Measurements from ENCODE around the gene KIRREL3. TPM values are rescaled to one million over a fixed set of nuclear protein-coding genes. Genes with fewer than 3 reads are reported as not detected.

The KIRREL3 gene
- polyA plus RNA-seq, 1 of the 3 experiments (the other 2 are of a cell fraction), result 3.7 TPM

DNA sequence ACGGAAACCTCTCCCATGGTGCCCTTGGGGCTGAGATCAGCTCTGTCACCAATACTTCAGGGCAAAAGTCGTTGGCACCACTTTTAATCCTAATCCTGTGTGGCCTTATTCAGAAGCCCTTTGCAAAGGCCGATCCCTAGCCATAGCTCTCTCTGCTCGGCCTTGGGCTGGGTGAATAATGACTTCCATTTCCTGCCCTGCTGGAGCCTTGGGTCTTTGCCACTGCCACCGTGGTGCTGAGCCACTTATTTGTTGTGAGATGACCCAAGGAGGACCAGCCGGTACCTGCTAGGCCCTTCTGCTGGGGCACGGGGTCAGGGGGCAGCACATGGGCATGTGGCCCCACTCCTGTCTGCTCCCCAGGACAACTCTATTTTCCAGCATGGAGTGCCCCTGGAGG is 456.9 kb downstream of the KIRREL3 start:
- 54% methylated on average over 5 of the region's 7 CpGs for whole genome bisulfite sequencing (ENCODE audit: low lambda C conversion rate)
- H3K4me3 ChIP-seq (ENCODE audit: low read depth in 2 of 2, low read length in 1 of 2), result no peak overlapping the region
- H3K4me1 ChIP-seq (ENCODE audit: control insufficient read depth in 1 of 2, insufficient read depth in 2 of 2, low read depth in 1 of 2, low read length in 1 of 2), result peaks cover 5 to 48% of the 10 kb centered on the region in 2 experiments; a peak in 3 of 4 replicates
- H3F3A ChIP-seq (replicated peaks; ENCODE audit: insufficient read depth), result no peaks in the 10 kb centered on the region
- no peaks in the 10 kb centered on the region for H3K79me2 ChIP-seq (ENCODE audit: insufficient read depth)
- H3K4me2 ChIP-seq, result no peak overlapping the region
- TF ChIP-seq ELF1 (IDR thresholded peaks at IDR 0.05) (no peak), NFIC (IDR thresholded peaks at IDR 0.05; ENCODE audit: borderline replicate concordance) (no peak), EP300 (IDR thresholded peaks at IDR 0.05; ENCODE audit: borderline replicate concordance in 1 of 2, low read depth in 1 of 2, low read length in 1 of 2) (no peak), JUND (IDR thresholded peaks at IDR 0.05) (no peak), CHD2 (IDR thresholded peaks at IDR 0.05; ENCODE audit: low read length, partially characterized antibody) (no peak), FOXM1 (IDR thresholded peaks at IDR 0.05; ENCODE audit: low read depth) (no peak), RFX5 (IDR thresholded peaks at IDR 0.05; ENCODE audit: low read length) (no peak), NRF1 (IDR thresholded peaks at IDR 0.05; ENCODE audit: low read depth, low read length) (no peak), POLR2AphosphoS5 (IDR thresholded peaks at IDR 0.05; ENCODE audit: low read depth, low read length) (no peak), SMC3 (IDR thresholded peaks at IDR 0.05; ENCODE audit: low read depth, low read length) (no peak), TAF1 (IDR thresholded peaks at IDR 0.05; ENCODE audit: borderline replicate concordance, low read depth, low read length) (no peak), SIN3A (IDR thresholded peaks at IDR 0.05; ENCODE audit: borderline replicate concordance, low read depth, low read length) (no peak), MXI1 (IDR thresholded peaks at IDR 0.05; ENCODE audit: low read depth, low read length) (no peak)
- TF ChIP-seq, protein P1, sequence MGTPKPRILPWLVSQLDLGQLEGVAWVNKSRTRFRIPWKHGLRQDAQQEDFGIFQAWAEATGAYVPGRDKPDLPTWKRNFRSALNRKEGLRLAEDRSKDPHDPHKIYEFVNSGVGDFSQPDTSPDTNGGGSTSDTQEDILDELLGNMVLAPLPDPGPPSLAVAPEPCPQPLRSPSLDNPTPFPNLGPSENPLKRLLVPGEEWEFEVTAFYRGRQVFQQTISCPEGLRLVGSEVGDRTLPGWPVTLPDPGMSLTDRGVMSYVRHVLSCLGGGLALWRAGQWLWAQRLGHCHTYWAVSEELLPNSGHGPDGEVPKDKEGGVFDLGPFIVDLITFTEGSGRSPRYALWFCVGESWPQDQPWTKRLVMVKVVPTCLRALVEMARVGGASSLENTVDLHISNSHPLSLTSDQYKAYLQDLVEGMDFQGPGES (IDR thresholded peaks at IDR 0.05; ENCODE audit: low read depth, low read length), result no peak
- TF ChIP-seq, protein P2, sequence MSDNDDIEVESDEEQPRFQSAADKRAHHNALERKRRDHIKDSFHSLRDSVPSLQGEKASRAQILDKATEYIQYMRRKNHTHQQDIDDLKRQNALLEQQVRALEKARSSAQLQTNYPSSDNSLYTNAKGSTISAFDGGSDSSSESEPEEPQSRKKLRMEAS (IDR thresholded peaks at IDR 0.05; ENCODE audit: low read depth), result no peak
- TF ChIP-seq, protein P3, sequence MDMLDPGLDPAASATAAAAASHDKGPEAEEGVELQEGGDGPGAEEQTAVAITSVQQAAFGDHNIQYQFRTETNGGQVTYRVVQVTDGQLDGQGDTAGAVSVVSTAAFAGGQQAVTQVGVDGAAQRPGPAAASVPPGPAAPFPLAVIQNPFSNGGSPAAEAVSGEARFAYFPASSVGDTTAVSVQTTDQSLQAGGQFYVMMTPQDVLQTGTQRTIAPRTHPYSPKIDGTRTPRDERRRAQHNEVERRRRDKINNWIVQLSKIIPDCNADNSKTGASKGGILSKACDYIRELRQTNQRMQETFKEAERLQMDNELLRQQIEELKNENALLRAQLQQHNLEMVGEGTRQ (IDR thresholded peaks at IDR 0.05; ENCODE audit: borderline replicate concordance, low read depth, low read length), result no peak
- no peaks in the 10 kb centered on the region for H3K36me3 ChIP-seq (replicated peaks in 1 of 2; ENCODE audit: control insufficient read depth in 1 of 2, insufficient read depth in 2 of 2, low read length in 1 of 2)
- peak overlapping the region in 1 of 2 experiments; percentile 96; a peak in 2 of 4 replicates for H3K27ac ChIP-seq (ENCODE audit: low read depth in 2 of 2, low read length in 1 of 2)
- H3K9ac ChIP-seq, result no peak overlapping the region
- no peak overlapping the region for H2AFZ ChIP-seq (ENCODE audit: low read depth)
- CTCF ChIA-PET, result interaction anchor here (1.0 to 2.6 kb wide), 6 partner anchors 18 to 173 kb away, joined by 3 to 12 read pairs (median 3); no protein-coding TSS in a partner anchor
- H4K20me1 ChIP-seq (ENCODE audit: insufficient read depth), result no peaks in the 10 kb centered on the region
- no peaks in the 10 kb centered on the region for H3K27me3 ChIP-seq (ENCODE audit: insufficient read depth)
- no peaks in the 10 kb centered on the region for H3K9me3 ChIP-seq
- POLR2A ChIA-PET, result interaction anchor here (0.8 to 1.2 kb wide), 2 partner anchors 45 to 101 kb away, joined by 3 read pairs; no protein-coding TSS in a partner anchor
- DNase-seq, result no peak
- H3K9me2 ChIP-seq, result no peaks in the 10 kb centered on the region

Data from SK-N-SH (cell line).